AG10803 (cell line): Measurements from ENCODE around the gene ATP2B2.

Experiments
- DNase-seq: peaks from one replicate; pipeline ENCODE4 v3.0.0; 2010; ENCODE audit warnings: low read depth
- H3K4me3 ChIP-seq: 2 replicates; pipeline ENCODE4 v1.5.1; 2011; ENCODE audit warnings: mild to moderate bottlenecking, low read length, control low read depth
- TF ChIP-seq, protein P1 (sequence below): conservative IDR thresholded peaks from 2 replicates; pipeline ENCODE4 v1.5.1; 2011; ENCODE audit warnings: mild to moderate bottlenecking, low read length, control low read depth, inconsistent platforms

Gene ATP2B2

DNA sequence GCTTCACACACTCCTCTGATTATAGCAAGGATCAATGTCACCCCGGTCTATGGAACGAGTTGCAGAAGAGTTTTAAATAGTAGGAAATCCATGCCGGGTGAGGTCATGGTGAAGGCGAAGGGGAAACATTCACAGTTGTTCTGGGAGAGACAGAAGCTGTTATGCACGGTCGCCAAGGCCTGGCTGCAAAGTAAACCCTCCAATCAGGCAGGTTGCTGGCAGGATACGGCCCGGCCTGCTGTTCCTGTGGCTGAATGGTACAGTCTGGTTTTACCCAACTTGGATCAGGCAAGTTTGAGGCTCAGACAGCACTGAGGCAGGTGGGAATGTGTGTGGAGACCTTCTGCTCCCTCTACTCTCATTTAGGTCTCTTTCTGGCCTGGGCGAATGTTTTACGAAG, 45.3 kb upstream of the ATP2B2 start:
- TF ChIP-seq, protein P1, sequence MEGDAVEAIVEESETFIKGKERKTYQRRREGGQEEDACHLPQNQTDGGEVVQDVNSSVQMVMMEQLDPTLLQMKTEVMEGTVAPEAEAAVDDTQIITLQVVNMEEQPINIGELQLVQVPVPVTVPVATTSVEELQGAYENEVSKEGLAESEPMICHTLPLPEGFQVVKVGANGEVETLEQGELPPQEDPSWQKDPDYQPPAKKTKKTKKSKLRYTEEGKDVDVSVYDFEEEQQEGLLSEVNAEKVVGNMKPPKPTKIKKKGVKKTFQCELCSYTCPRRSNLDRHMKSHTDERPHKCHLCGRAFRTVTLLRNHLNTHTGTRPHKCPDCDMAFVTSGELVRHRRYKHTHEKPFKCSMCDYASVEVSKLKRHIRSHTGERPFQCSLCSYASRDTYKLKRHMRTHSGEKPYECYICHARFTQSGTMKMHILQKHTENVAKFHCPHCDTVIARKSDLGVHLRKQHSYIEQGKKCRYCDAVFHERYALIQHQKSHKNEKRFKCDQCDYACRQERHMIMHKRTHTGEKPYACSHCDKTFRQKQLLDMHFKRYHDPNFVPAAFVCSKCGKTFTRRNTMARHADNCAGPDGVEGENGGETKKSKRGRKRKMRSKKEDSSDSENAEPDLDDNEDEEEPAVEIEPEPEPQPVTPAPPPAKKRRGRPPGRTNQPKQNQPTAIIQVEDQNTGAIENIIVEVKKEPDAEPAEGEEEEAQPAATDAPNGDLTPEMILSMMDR, result no peak

DNA sequence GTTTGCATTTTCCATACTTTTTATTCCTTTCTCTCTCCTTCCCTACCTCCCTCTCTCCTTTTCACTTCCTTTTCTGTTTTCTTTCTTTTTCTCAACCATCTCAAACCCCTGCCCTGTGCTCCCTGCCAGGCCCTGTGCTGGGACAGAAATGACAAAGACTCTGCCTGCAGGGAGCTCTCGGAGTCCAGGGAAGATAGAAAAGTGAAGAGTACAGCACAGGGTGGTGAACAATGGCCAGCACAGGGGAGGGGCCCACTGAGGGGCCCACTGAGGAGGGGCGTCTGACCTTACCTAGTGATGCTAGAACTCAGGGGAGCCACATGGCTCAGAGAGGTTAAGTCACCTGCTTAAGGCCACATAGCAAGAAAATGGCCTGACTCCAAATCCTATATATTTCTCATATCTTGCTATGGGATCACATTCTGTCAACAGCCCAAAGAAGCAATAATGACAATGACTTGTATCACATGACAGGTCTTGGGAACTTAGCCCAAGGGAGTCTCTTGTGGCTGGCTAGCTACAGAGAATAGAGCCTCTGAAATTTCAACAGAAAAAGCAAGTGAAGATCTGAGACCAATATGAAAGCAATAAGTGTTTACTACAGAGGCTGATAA, 44.3 kb upstream of the ATP2B2 start:
- TF ChIP-seq, protein P1, result no peak
- no peak overlapping the region for H3K4me3 ChIP-seq
- no peak for DNase-seq

More for the DNA sequence above, 45.3 kb upstream of the ATP2B2 start:
- DNase-seq, result no peak
- no peak overlapping the region for H3K4me3 ChIP-seq

DNA sequence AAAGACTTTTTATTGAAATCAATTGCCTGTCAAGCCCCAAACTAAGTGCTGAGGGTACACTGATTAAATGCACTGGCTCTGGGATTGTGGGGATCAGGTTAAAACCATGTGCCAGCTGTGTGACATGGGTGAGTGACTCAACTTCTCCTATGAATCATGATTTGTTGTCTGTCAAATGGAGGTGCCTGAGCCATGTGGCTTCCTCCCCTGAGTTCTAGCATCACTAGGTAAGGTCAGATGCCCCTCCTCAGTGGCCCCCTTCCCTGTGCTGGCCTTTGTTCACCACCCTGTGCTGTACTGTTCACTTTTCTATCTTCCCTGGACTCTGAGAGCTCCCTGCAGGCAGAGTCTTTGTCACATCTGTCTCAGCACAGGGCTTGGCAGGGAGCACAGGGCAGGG, 43.6 kb upstream of the ATP2B2 start:
- DNase-seq, result no peak
- TF ChIP-seq, protein P1, result no peak
- H3K4me3 ChIP-seq, result no peak overlapping the region

DNA sequence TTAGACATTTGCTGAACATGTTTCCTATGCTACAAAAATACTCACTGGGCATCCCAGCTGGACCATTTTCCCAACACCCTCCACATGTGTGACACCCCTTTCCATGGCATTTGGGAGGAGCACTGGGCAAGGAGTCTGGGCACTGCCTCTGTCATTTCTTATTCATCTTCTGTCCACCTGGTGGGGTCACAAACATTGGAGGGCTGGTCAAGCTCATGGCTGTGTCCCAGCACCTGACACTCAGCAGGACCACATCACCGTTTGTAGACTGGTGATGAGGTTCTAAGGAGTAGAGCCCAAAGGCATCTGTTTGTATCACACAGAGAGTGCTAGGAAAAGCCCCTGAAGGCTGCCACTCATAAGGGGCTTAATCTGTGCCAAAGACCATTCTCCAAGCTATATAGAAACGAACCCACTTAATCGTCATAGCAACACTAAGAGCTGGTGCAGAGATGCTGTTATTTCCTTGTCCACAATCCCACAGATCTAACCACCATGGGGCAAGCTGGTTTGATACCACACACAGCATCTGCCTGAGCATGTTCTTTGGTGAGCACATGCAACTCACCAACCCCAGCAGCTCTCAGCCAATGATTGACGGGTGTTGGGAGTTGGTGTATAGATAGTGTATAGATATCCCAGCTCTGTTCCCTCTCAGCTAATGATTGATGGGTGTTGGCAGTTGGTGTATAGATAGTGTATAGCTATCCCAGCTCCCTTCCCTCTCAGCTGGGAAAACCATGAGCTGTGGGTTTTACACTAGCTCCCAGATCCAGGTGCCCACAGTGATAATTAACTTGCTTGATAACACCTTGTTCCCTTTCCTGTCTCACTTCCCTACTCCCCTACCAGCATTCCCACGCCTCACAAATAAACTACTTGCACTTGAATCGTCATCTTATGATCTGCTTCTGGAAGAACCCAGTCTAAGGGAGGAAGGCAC, 42.7 kb upstream of the ATP2B2 start:
- TF ChIP-seq, protein P1, result no peak
- DNase-seq, result no peak

DNA sequence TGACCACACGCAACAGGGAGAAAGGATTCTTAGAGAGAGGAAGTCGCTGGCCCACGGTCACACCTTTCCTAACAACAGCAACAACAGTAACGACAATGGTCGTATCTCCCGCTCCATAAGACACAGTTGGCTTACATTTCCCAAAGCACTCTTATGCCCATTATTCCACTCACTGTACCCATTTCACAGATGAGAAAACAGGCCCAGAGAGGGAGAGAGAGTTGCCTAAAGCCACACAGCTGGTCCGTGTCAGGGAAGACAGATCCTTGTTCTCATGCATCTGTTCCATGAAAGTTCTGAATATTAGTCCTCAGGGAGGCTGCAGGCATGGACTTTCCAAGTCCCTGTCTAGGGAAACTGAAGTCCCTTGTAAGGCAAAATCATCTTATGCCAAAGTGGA, 42.0 kb upstream of the ATP2B2 start:
- no peak for DNase-seq
- TF ChIP-seq, protein P1, result no peak
- H3K4me3 ChIP-seq, result no peak overlapping the region

More for the DNA sequence above, 42.7 kb upstream of the ATP2B2 start:
- H3K4me3 ChIP-seq, result no peak overlapping the region

DNA sequence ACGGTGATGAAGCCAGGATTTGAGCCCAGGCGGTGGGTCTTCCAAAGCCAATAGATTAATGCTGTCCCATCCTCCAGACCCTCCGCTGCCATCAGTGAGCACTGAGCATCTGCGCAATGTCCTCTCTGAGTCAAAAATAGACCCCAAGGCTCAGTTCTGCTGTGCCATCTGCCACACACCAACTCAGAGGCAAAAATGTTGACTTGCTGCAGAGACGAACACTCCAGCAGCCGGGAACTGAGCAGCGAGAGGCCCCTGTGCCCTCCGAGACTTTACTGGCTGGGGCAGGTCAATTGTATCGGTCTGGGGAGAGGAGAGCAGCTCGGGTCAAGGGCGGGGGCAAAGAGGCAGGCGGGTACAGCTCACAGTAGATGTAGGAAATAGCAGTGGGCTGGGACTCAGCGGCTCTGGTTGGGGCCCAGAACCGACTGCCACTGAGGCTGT, 41.5 kb upstream of the ATP2B2 start:
- no peak overlapping the region for H3K4me3 ChIP-seq
- DNase-seq, result no peak
- TF ChIP-seq, protein P1, result no peak
